ENCODE results near the gene DENND5B. TPM values are rescaled to one million over a fixed set of nuclear protein-coding genes. Genes with fewer than 3 reads are reported as not detected.
"Not testable (repeated sequence)": the region's sequence is repeated elsewhere in the genome, so short reads cannot be mapped to it uniquely, and the experiment has no call there.

DENND5B gene
- total RNA-seq, 1 donor from 2014 or later = 20.0 TPM

DNA sequence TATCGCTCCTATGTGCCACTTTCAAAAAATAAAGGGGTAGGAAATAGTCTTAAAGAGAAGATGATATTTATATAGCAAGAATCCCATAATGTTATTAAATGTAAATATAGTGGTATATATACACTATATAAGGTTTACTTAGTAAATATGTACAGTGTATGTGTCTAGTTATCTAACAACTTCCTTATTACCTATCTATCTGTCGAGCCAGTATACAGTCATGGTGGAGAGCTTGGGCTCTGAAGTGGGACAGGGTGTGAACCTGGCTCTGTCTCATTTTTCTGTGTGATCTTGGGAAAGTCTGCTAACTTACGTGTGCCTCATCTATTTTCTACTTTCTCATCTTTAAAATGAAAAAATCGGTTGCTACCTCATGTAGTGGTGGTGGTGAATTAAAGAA, 202.2 kb downstream of the DENND5B start:
- peaks cover 25% of the 10 kb centered on the region for H3K4me1 Mint-ChIP-seq (ENCODE audit: unreplicated experiment)
- peaks cover 5% of the 10 kb centered on the region for H3K36me3 Mint-ChIP-seq (ENCODE audit: low read depth, unreplicated experiment)
- H3K27ac Mint-ChIP-seq (ENCODE audit: unreplicated experiment) = no peak overlapping the region
- no peak for DNase-seq (ENCODE audit: low spot score)
- no peaks in the 10 kb centered on the region for H3K9me3 Mint-ChIP-seq (ENCODE audit: unreplicated experiment)
- TF ChIP-seq, protein P1, sequence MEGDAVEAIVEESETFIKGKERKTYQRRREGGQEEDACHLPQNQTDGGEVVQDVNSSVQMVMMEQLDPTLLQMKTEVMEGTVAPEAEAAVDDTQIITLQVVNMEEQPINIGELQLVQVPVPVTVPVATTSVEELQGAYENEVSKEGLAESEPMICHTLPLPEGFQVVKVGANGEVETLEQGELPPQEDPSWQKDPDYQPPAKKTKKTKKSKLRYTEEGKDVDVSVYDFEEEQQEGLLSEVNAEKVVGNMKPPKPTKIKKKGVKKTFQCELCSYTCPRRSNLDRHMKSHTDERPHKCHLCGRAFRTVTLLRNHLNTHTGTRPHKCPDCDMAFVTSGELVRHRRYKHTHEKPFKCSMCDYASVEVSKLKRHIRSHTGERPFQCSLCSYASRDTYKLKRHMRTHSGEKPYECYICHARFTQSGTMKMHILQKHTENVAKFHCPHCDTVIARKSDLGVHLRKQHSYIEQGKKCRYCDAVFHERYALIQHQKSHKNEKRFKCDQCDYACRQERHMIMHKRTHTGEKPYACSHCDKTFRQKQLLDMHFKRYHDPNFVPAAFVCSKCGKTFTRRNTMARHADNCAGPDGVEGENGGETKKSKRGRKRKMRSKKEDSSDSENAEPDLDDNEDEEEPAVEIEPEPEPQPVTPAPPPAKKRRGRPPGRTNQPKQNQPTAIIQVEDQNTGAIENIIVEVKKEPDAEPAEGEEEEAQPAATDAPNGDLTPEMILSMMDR (IDR thresholded peaks at IDR 0.05; ENCODE audit: unreplicated experiment) = no peak
- peaks cover 2% of the 10 kb centered on the region for H3K27me3 Mint-ChIP-seq (ENCODE audit: unreplicated experiment)
- no peak overlapping the region for H3K4me3 Mint-ChIP-seq (ENCODE audit: unreplicated experiment)

DNA sequence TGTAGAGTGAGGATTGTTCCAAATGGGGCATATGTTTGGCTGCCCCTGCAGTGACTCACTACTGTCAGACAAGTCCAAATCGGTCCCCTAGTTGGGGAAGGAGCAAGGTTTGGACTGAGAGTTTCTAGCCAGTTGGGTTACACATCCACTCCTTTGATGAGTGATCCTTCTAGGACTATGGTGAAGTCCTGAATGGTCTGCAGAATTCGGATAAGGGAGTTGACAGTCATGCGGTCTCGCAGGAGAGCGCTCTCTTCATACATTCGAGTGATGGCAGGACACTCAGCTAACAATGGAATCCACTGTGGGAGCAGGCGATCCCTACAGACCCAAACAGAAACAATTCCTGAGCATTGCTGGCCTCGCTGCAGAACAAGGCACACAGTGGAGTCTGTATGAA, 203.5 kb downstream of the DENND5B start:
- Mint-ChIP-seq H3K9me3 (ENCODE audit: unreplicated experiment) (no peaks in the 10 kb centered on the region), H3K36me3 (ENCODE audit: low read depth, unreplicated experiment) (peaks cover 5% of the 10 kb centered on the region), H3K4me1 (ENCODE audit: unreplicated experiment) (peaks cover 25% of the 10 kb centered on the region), H3K27me3 (ENCODE audit: unreplicated experiment) (peaks cover 2% of the 10 kb centered on the region), H3K27ac (ENCODE audit: unreplicated experiment) (no peak overlapping the region), H3K4me3 (ENCODE audit: unreplicated experiment) (no peak overlapping the region)
- DNase-seq (ENCODE audit: low spot score) = no peak
- TF ChIP-seq, protein P1 (IDR thresholded peaks at IDR 0.05; ENCODE audit: unreplicated experiment) = no peak

DNA sequence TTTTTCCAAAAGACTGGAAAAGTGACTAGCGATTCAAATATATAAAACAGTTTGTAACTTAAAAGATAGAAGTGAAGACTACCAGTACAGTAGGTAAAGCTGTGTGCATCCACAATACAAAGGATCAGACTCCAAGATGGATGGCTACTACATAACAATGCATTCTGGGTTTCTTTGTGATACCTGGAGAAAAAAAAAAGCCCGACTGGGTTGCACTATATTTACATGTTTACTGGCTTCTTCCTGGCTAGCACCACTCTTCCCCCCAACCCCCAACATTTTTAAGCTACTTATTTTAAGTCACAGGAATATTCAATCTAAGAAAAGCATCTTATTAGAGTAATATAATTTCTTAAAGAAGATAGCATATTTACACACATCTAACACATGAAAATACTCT, 203.9 kb downstream of the DENND5B start:
- TF ChIP-seq, protein P1 (IDR thresholded peaks at IDR 0.05; ENCODE audit: unreplicated experiment) = no peak
- peaks cover 5% of the 10 kb centered on the region for H3K36me3 Mint-ChIP-seq (ENCODE audit: low read depth, unreplicated experiment)
- H3K27me3 Mint-ChIP-seq (ENCODE audit: unreplicated experiment) = peaks cover 2% of the 10 kb centered on the region
- no peak overlapping the region for H3K4me3 Mint-ChIP-seq (ENCODE audit: unreplicated experiment)
- no peaks in the 10 kb centered on the region for H3K9me3 Mint-ChIP-seq (ENCODE audit: unreplicated experiment)
- no peak for DNase-seq (ENCODE audit: low spot score)
- H3K4me1 Mint-ChIP-seq (ENCODE audit: unreplicated experiment) = peaks cover 25% of the 10 kb centered on the region
- H3K27ac Mint-ChIP-seq (ENCODE audit: unreplicated experiment) = peak overlapping the region; percentile 10

DNA sequence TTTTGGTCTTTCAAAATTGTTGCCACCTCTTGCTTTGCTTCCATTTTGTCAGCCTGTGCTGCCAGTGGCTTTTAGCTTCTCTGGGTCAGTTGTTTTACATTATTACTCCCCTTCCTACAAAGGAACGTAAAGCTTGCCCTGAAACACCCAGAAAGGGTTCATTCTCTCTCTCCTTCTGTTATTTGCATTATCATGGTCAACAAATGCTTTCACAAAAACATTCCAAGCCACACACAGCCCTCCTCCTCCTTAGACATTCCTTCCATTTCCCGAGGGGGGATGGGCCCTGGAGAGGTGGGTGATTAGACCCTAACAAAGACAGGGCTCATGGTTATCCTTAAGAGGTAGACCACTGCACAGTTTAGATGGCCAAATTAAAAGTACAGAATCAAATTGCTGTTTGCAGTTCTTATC, 204.6 kb downstream of the DENND5B start:
- no peak overlapping the region for H3K4me3 Mint-ChIP-seq (ENCODE audit: unreplicated experiment)
- peaks cover 5% of the 10 kb centered on the region for H3K36me3 Mint-ChIP-seq (ENCODE audit: low read depth, unreplicated experiment)
- TF ChIP-seq, protein P1 (IDR thresholded peaks at IDR 0.05; ENCODE audit: unreplicated experiment) = no peak
- no peaks in the 10 kb centered on the region for H3K9me3 Mint-ChIP-seq (ENCODE audit: unreplicated experiment)
- H3K4me1 Mint-ChIP-seq (ENCODE audit: unreplicated experiment) = peaks cover 25% of the 10 kb centered on the region
- peak overlapping the region; percentile 10 for H3K27ac Mint-ChIP-seq (ENCODE audit: unreplicated experiment)
- H3K27me3 Mint-ChIP-seq (ENCODE audit: unreplicated experiment) = peaks cover 2% of the 10 kb centered on the region
- no peak for DNase-seq (ENCODE audit: low spot score)

DNA sequence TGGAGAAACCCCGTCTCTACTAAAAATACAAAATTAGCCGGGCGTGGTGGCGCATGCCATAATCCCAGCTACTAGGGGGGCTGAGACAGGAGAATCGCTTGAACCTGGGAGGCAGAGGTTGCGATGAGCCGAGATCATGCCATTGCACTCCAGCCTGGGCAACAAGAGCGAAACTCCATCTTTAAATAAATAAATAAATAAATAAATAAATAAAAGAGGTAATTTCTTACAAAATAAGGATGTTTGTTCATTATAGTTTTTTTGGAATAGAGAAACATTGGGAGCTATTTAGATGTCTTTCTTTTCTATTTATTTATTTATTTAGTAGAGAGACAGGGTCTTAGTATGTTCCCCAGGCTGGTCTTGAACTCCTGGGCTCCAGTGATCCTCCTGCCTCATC, 213.7 kb downstream of the DENND5B start:
- not testable (repeated sequence) for H3K27ac Mint-ChIP-seq (ENCODE audit: unreplicated experiment); H3K4me3 Mint-ChIP-seq (ENCODE audit: unreplicated experiment); H3K36me3 Mint-ChIP-seq (ENCODE audit: low read depth, unreplicated experiment); DNase-seq (ENCODE audit: low spot score); H3K27me3 Mint-ChIP-seq (ENCODE audit: unreplicated experiment); H3K9me3 Mint-ChIP-seq (ENCODE audit: unreplicated experiment); H3K4me1 Mint-ChIP-seq (ENCODE audit: unreplicated experiment)

DNA sequence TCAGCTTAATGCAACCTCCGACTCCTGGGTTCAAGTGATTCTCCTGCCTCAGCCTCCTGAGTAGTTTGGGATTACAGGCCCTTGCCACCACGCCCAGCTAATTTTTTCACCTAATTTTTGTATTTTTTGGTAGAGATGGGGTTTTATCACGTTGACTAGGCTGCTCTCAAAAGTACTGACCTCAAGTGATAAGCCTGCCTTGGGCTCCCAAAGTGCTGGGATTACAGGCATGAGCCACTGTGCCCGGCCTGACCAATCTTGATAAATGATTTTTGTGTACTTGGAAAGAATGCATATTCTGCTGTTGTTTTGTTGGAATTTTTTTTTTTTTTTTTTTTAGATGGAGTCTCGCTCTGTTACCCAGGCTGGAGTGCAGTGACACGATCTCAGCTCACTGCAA, 215.5 kb downstream of the DENND5B start:
- not testable (repeated sequence) for H3K36me3 Mint-ChIP-seq (ENCODE audit: low read depth, unreplicated experiment); DNase-seq (ENCODE audit: low spot score)

More for the DNA sequence above, 215.5 kb downstream of the DENND5B start:
- H3K9me3 Mint-ChIP-seq (ENCODE audit: unreplicated experiment); H3K27ac Mint-ChIP-seq (ENCODE audit: unreplicated experiment); H3K4me3 Mint-ChIP-seq (ENCODE audit: unreplicated experiment); H3K27me3 Mint-ChIP-seq (ENCODE audit: unreplicated experiment); H3K4me1 Mint-ChIP-seq (ENCODE audit: unreplicated experiment): not testable (repeated sequence)

All from endothelial cell (in vitro differentiated cells).